GM12878 (cell line): ENCODE results near the gene FSIP1. TPM values are rescaled to one million over a fixed set of nuclear protein-coding genes. Genes with fewer than 3 reads are reported as not detected.
A peak's percentile ranks its signal among the peaks of the same experiment; 100 is the strongest.

Source experiments
- ATAC-seq: fragments of 200-7000 bp; cut with Tn5 transposase; 3 replicates; pipeline ENCODE4 v1.9.1; 2020; ENCODE audit warnings: mild to moderate bottlenecking, moderate library complexity
- BruUV-seq: library from RNA; stranded (reverse); fragments of 400-500 nt; replicated peaks from 2 replicates; lab custom pipeline; 2021; lab: Mats Ljungman, UMichigan
- CTCF ChIA-PET: fragments of 300-600 bp; sonication (Branson Sonifier 250); formaldehyde crosslinking; extraction: SDS; loops from one replicate; lab custom pipeline; 2021; ENCODE audit warnings: inconsistent platforms; lab: Yijun Ruan, JAX
- POLR2A ChIA-PET: fragments of 350-600 bp; formaldehyde crosslinking; extraction: SDS; loops from one replicate; lab custom pipeline; 2021; ENCODE audit warnings: inconsistent platforms; lab: Charles Lee
- RAD21 ChIA-PET: fragments of 300-600 bp; sonication (Branson Sonifier 250); formaldehyde crosslinking; loops from one replicate; lab custom pipeline; 2023; ENCODE audit warnings: antibody characterized with exemption; ENCODE audit not compliant: unreplicated experiment; lab: Charles Lee
- SMC1A ChIA-PET: fragments of 300-600 bp; sonication (Branson Sonifier 250); formaldehyde crosslinking; loops from one replicate; lab custom pipeline; 2023; ENCODE audit not compliant: unreplicated experiment, uncharacterized antibody; lab: Charles Lee
- DNase-seq: peaks from one replicate; pipeline ENCODE4 v3.0.0-alpha.2; 2011; ENCODE audit warnings: low read depth, low spot score
- FAIRE-seq: peaks from 3 replicates; lab custom pipeline; 2011; peaks lifted over from hg19 to GRCh38; lab: Jason Lieb, UNC
- H2AFZ ChIP-seq: 2 replicates; pipeline ENCODE4 v1.6.0; 2011; ENCODE audit warnings: low read depth, low read length, control low read depth; ENCODE audit not compliant: control insufficient read depth
- H3K27ac ChIP-seq: 2 replicates; pipeline ENCODE4 v1.5.1; 2011; ENCODE audit warnings: control low read depth; ENCODE audit not compliant: control insufficient read depth, insufficient read depth
- H3K27me3 ChIP-seq, 2 experiments: replicated peaks in 1 of 2; 2 replicates each; pipeline versions ENCODE4 v1.6.0 to v1.6.1; 2011; ENCODE audit warnings: low read length in 1 of 2; ENCODE audit not compliant: control insufficient read depth in 2 of 2, insufficient read depth in 2 of 2
- H3K36me3 ChIP-seq, 2 experiments: 2 replicates each; pipeline ENCODE4 v1.5.1; 2011; ENCODE audit warnings: low read length in 1 of 2; ENCODE audit not compliant: control insufficient read depth in 2 of 2, insufficient read depth in 2 of 2
- H3K4me1 ChIP-seq: 2 replicates; pipeline ENCODE4 v1.6.1; 2011; ENCODE audit warnings: mild to moderate bottlenecking, low read length, moderate library complexity, mixed read lengths; ENCODE audit not compliant: control insufficient read depth, insufficient read depth
- H3K4me2 ChIP-seq: 2 replicates; pipeline ENCODE4 v1.6.0; 2011; ENCODE audit warnings: control low read depth; ENCODE audit not compliant: control insufficient read depth, insufficient read depth
- H3K4me3 ChIP-seq: fragments of 200-600 bp; sonication (generic); 2 replicates; pipeline ENCODE4 v1.5.1; 2016
- H3K79me2 ChIP-seq: 2 replicates; pipeline ENCODE4 v1.6.0; 2011; ENCODE audit warnings: low read length; ENCODE audit not compliant: control insufficient read depth, insufficient read depth
- H3K9ac ChIP-seq: 2 replicates; pipeline ENCODE4 v1.8.0; 2011; ENCODE audit warnings: low read length, control low read depth, mixed read lengths; ENCODE audit not compliant: control insufficient read depth, insufficient read depth
- H3K9me3 ChIP-seq: replicated peaks from 3 replicates; pipeline ENCODE4 v1.5.1; 2011; ENCODE audit warnings: mild to moderate bottlenecking, low read length; ENCODE audit not compliant: control insufficient read depth, insufficient read depth
- H4K20me1 ChIP-seq: 2 replicates; pipeline ENCODE4 v1.6.0; 2011; ENCODE audit not compliant: control insufficient read depth, insufficient read depth
- ATF7 ChIP-seq: fragments of 450-650 bp; IDR thresholded peaks from 2 replicates; pipeline ENCODE4 v1.6.1; 2016; ENCODE audit warnings: low read depth, mild to moderate bottlenecking
- EED ChIP-seq: sonication (generic); IDR thresholded peaks from 2 replicates; pipeline ENCODE4 v1.6.1; 2016; ENCODE audit warnings: antibody characterized with exemption, low read depth
- EP300 ChIP-seq, 2 experiments: fragments of 150-350 bp in 1 of 2; IDR thresholded peaks; 2 replicates each; pipeline ENCODE4 v1.6.1; 2011 to 2012; ENCODE audit warnings: low read depth in 2 of 2, low read length in 2 of 2, borderline replicate concordance in 1 of 2, improper control_type of control experiment in 1 of 2, inconsistent platforms in 1 of 2; ENCODE audit not compliant: control insufficient read depth in 1 of 2
- HDAC2 ChIP-seq: fragments of 200-600 bp; sonication (generic); IDR thresholded peaks from 2 replicates; pipeline ENCODE4 v1.6.1; 2017
- MEF2B ChIP-seq: fragments of 450-650 bp; IDR thresholded peaks from 2 replicates; pipeline ENCODE4 v1.6.1; 2018; ENCODE audit warnings: mild to moderate bottlenecking, moderate library complexity; ENCODE audit not compliant: partially characterized antibody, poor library complexity, severe bottlenecking
- MTA2 ChIP-seq: fragments of 450-650 bp; IDR thresholded peaks from 2 replicates; pipeline ENCODE4 v1.6.1; 2016; ENCODE audit warnings: low read depth, mild to moderate bottlenecking, moderate library complexity
- MYB ChIP-seq: fragments of 150-350 bp; IDR thresholded peaks from 2 replicates; pipeline ENCODE4 v1.6.1; 2014; ENCODE audit warnings: mild to moderate bottlenecking, low read depth, low read length, borderline replicate concordance
- NR2F1 ChIP-seq: fragments of 450-650 bp; conservative IDR thresholded peaks from 2 replicates; pipeline ENCODE4 v1.6.1; 2017; ENCODE audit warnings: mild to moderate bottlenecking
- PML ChIP-seq: IDR thresholded peaks from 2 replicates; pipeline ENCODE4 v1.6.1; 2012; ENCODE audit warnings: low read length, inconsistent platforms
- RAD51 ChIP-seq: fragments of 450-650 bp; IDR thresholded peaks from 2 replicates; pipeline ENCODE4 v1.6.1; 2016; ENCODE audit warnings: moderate library complexity, mild to moderate bottlenecking, inconsistent platforms
- RCOR1 ChIP-seq: conservative IDR thresholded peaks from 2 replicates; pipeline ENCODE4 v1.6.1; 2012; ENCODE audit warnings: low read depth, low read length, improper control_type of control experiment
- SIN3A ChIP-seq: IDR thresholded peaks from 2 replicates; pipeline ENCODE4 v1.6.1; 2012; ENCODE audit warnings: low read depth, low read length, improper control_type of control experiment
- TARDBP ChIP-seq: IDR thresholded peaks from 2 replicates; pipeline ENCODE4 v1.6.1; 2016; ENCODE audit warnings: borderline replicate concordance
- WGBS: methylation state at CpG from one replicate; pipeline ENCODE4 v1.1.6; 2016; ENCODE audit warnings: low lambda C conversion rate; ENCODE audit not compliant: insufficient replicate concordance, insufficient coverage; ENCODE audit errors: missing lambda C conversion rate; 5-methylcytosine and 5-hydroxymethylcytosine counted together
- in situ Hi-C: fragments of 300-500 bp; cut with MboI; formaldehyde crosslinking; loops from 9 replicates; pipeline ENCODE4 v1.14.3; 2018; ENCODE audit warnings: mixed read lengths
- intact Hi-C: fragments of 100-400 bp; cut with micrococcal nuclease; formaldehyde crosslinking; loops from one replicate; pipeline ENCODE4 v1.14.2; 2022; ENCODE audit not compliant: unreplicated experiment
- polyA plus RNA-seq, 11 experiments: library from polyadenylated mRNA; depleted of rRNA in 4 of 11; unstranded in 6 of 11; stranded (reverse) in 5 of 11; fragments of >200 nt; fragmentation: Nextera tagmentation in 4 of 11; fragmentation: Illumina TruSeq in 1 of 11; extraction: Ambion mirVana in 4 of 11; extraction: Trizol in 1 of 11; gene quantifications; 1 replicate in 1 of 11; 2 replicates in 10 of 11; pipeline versions ENCODE4 v1.2.1 to v1.2.3, GENCODE V29; 2011 to 2016; ENCODE audit warnings: inconsistent platforms in 2 of 11, missing spikeins in 2 of 11, low read depth in 1 of 11
- total RNA-seq, 4 experiments: library from RNA; depleted of rRNA in 3 of 4; stranded (reverse); fragments of >200 nt in 3 of 4; fragmentation: Illumina TruSeq in 1 of 4; extraction: Trizol in 1 of 4; gene quantifications; 2 replicates each; pipeline versions ENCODE4 v1.2.1 to v1.2.3, GENCODE V29; 2013 to 2021
- TF ChIP-seq, protein P1 (sequence below): fragments of 450-650 bp; IDR thresholded peaks from 2 replicates; pipeline ENCODE4 v1.6.1; 2017; ENCODE audit warnings: borderline replicate concordance
- TF ChIP-seq, protein P2 (sequence below): fragments of 450-650 bp; IDR thresholded peaks from 2 replicates; pipeline ENCODE4 v1.6.1; 2017; ENCODE audit warnings: low read depth, mild to moderate bottlenecking, moderate library complexity
- TF ChIP-seq, protein P3 (sequence below): fragments of 450-650 bp; conservative IDR thresholded peaks from 2 replicates; pipeline ENCODE4 v1.6.1; 2017; ENCODE audit warnings: mild to moderate bottlenecking, moderate library complexity

Gene FSIP1
- total and polyA plus RNA-seq, 10 of the 15 experiments (the other 5 are each of a cell fraction or from before 2014, with no cell fraction given), result 0.15 to 0.67 (median 0.35) TPM

GRCh38 chr15:39781147-39781966 is 1.3 kb downstream of the FSIP1 start:
- SMC1A ChIA-PET, result interaction anchor here (3.0 kb wide), 1 partner anchor 25 kb away, joined by 8 read pairs; no protein-coding TSS in a partner anchor
- Histone ChIP-seq H3K9ac (no peak overlapping the region), H3K27me3 (no peaks in the 10 kb centered on the region), H4K20me1 (no peaks in the 10 kb centered on the region), H2AFZ (peak overlapping the region; percentile 96), H3K79me2 (peaks cover 12% of the 10 kb centered on the region), H3K4me1 (peaks cover 7% of the 10 kb centered on the region), H3K4me2 (no peak overlapping the region; the same call in 1 of the 2 replicates), H3K9me3 (no peaks in the 10 kb centered on the region), H3K27ac (no peak overlapping the region), H3K4me3 (no peak overlapping the region), H3K36me3 (no peaks in the 10 kb centered on the region; a peak in 1 of 4 replicates)
- no TSS peak for BruUV-seq
- RAD21 ChIA-PET, result no interaction called here
- POLR2A ChIA-PET, result no interaction called here
- no peak for ATAC-seq
- no peak for DNase-seq
- CTCF ChIA-PET, result interaction anchor here (1.6 kb wide), 2 partner anchors 96 to 493 kb away, joined by 3 to 4 read pairs; no protein-coding TSS in a partner anchor
- in situ Hi-C loops (loop anchor here (10.0 kb wide), 2 partner anchors 323 to 493 kb away; partner anchors contain the start of gene BMF), intact Hi-C loops (no loop called here)
- WGBS, result 67% methylated on average over 4 of the region's 4 CpGs
- FAIRE-seq, result no peak
- TF ChIP-seq ATF7 (no peak), RCOR1 (no peak), MTA2 (no peak), NR2F1 (no peak), EED (no peak), MYB (no peak), PML (no peak), EP300 (IDR thresholded peaks at IDR 0.05; ENCODE audit: borderline replicate concordance in 1 of 2, control insufficient read depth in 1 of 2, low read depth in 2 of 2, low read length in 2 of 2) (no peak), MEF2B (no peak), TARDBP (no peak), HDAC2 (no peak), RAD51 (no peak), SIN3A (no peak)
- TF ChIP-seq, protein P1, sequence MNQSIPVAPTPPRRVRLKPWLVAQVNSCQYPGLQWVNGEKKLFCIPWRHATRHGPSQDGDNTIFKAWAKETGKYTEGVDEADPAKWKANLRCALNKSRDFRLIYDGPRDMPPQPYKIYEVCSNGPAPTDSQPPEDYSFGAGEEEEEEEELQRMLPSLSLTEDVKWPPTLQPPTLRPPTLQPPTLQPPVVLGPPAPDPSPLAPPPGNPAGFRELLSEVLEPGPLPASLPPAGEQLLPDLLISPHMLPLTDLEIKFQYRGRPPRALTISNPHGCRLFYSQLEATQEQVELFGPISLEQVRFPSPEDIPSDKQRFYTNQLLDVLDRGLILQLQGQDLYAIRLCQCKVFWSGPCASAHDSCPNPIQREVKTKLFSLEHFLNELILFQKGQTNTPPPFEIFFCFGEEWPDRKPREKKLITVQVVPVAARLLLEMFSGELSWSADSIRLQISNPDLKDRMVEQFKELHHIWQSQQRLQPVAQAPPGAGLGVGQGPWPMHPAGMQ, result no peak
- TF ChIP-seq, protein P2, sequence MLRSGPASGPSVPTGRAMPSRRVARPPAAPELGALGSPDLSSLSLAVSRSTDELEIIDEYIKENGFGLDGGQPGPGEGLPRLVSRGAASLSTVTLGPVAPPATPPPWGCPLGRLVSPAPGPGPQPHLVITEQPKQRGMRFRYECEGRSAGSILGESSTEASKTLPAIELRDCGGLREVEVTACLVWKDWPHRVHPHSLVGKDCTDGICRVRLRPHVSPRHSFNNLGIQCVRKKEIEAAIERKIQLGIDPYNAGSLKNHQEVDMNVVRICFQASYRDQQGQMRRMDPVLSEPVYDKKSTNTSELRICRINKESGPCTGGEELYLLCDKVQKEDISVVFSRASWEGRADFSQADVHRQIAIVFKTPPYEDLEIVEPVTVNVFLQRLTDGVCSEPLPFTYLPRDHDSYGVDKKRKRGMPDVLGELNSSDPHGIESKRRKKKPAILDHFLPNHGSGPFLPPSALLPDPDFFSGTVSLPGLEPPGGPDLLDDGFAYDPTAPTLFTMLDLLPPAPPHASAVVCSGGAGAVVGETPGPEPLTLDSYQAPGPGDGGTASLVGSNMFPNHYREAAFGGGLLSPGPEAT, result no peak
- TF ChIP-seq, protein P3, sequence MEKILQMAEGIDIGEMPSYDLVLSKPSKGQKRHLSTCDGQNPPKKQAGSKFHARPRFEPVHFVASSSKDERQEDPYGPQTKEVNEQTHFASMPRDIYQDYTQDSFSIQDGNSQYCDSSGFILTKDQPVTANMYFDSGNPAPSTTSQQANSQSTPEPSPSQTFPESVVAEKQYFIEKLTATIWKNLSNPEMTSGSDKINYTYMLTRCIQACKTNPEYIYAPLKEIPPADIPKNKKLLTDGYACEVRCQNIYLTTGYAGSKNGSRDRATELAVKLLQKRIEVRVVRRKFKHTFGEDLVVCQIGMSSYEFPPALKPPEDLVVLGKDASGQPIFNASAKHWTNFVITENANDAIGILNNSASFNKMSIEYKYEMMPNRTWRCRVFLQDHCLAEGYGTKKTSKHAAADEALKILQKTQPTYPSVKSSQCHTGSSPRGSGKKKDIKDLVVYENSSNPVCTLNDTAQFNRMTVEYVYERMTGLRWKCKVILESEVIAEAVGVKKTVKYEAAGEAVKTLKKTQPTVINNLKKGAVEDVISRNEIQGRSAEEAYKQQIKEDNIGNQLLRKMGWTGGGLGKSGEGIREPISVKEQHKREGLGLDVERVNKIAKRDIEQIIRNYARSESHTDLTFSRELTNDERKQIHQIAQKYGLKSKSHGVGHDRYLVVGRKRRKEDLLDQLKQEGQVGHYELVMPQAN, result no peak
